HG03175 (cell line): ENCODE results near the gene MDGA2.
"Not testable (repeated sequence)": the region's sequence is repeated elsewhere in the genome, so short reads cannot be mapped to it uniquely, and the experiment has no call there.

Source experiments
- ATAC-seq: cut with Tn5 transposase; IDR thresholded peaks from one replicate; pipeline ENCODE4 v1.9.1; 2021; ENCODE audit warnings: mild to moderate bottlenecking, moderate library complexity; ENCODE audit not compliant: unreplicated experiment

MDGA2 gene

GRCh38 chr14:47353186-47353585, 322.2 kb downstream of the MDGA2 start:
- no peak for ATAC-seq

GRCh38 chr14:47346849-47347248, 328.6 kb downstream of the MDGA2 start:
- no peak for ATAC-seq

GRCh38 chr14:47345016-47345415, 330.4 kb downstream of the MDGA2 start:
- ATAC-seq: no peak

GRCh38 chr14:47332939-47333338, 342.5 kb downstream of the MDGA2 start:
- no peak for ATAC-seq

GRCh38 chr14:47332106-47332505, 343.3 kb downstream of the MDGA2 start:
- no peak for ATAC-seq

- ATAC-seq: no peak
These were observed 347.0 kb downstream of the MDGA2 start for GRCh38 chr14:47328376-47328775.

- no peak for ATAC-seq
These were observed 348.1 kb downstream of the MDGA2 start for GRCh38 chr14:47327336-47327735.

- no peak for ATAC-seq
These were observed 352.7 kb downstream of the MDGA2 start for GRCh38 chr14:47322751-47323150.

- ATAC-seq: no peak
These were observed 373.3 kb downstream of the MDGA2 start for GRCh38 chr14:47302121-47302520.

- no peak for ATAC-seq
These were observed 374.6 kb downstream of the MDGA2 start for GRCh38 chr14:47300796-47301195.

- ATAC-seq: no peak
These were observed 378.0 kb downstream of the MDGA2 start for GRCh38 chr14:47297374-47297773.

GRCh38 chr14:47284283-47284682, 391.1 kb downstream of the MDGA2 start:
- no peak for ATAC-seq

GRCh38 chr14:47281761-47282160, 393.6 kb downstream of the MDGA2 start:
- ATAC-seq: not testable (repeated sequence)

- no peak for ATAC-seq
These were observed 397.1 kb downstream of the MDGA2 start for GRCh38 chr14:47278233-47278842.

- ATAC-seq: no peak
These were observed 397.7 kb downstream of the MDGA2 start for GRCh38 chr14:47277703-47278102.

GRCh38 chr14:47276931-47277330, 398.5 kb downstream of the MDGA2 start:
- ATAC-seq: no peak

GRCh38 chr14:47273939-47274338, 401.5 kb downstream of the MDGA2 start:
- ATAC-seq: no peak

GRCh38 chr14:47270715-47271114, 404.7 kb downstream of the MDGA2 start:
- ATAC-seq: no peak

- ATAC-seq: no peak
These were observed 405.5 kb downstream of the MDGA2 start for GRCh38 chr14:47269756-47270492.

GRCh38 chr14:47264842-47265241, 410.6 kb downstream of the MDGA2 start:
- ATAC-seq: no peak

GRCh38 chr14:47262801-47263200, 412.6 kb downstream of the MDGA2 start:
- no peak for ATAC-seq

- ATAC-seq: no peak
These were observed 414.1 kb downstream of the MDGA2 start for GRCh38 chr14:47261350-47261749.

GRCh38 chr14:47259796-47260195, 415.6 kb downstream of the MDGA2 start:
- no peak for ATAC-seq
